KBM-7 (cell line): ENCODE measurements around the gene GRAMD4.

Source experiments
- DNase-seq: peaks from one replicate; pipeline ENCODE4 v3.0.0-alpha.2; 2015
- in situ Hi-C: fragments of 300-500 bp; cut with MboI; formaldehyde crosslinking; loops from 2 replicates; pipeline ENCODE4 v1.14.3; 2020; ENCODE audit warnings: low sequenced_read_pairs, low pct_unique_long_range_greater_than_20kb, mixed read lengths

Gene GRAMD4

GRCh38 chr22:46619830-46620501 lies at the start of gene GRAMD4:
GRAMD4 (plus strand) TSS chr22:46620386; CDS start chr22:46626800, 6,414 bp downstream.
- peak; percentile 82 for DNase-seq
- in situ Hi-C loops, result no loop called here

DNA sequence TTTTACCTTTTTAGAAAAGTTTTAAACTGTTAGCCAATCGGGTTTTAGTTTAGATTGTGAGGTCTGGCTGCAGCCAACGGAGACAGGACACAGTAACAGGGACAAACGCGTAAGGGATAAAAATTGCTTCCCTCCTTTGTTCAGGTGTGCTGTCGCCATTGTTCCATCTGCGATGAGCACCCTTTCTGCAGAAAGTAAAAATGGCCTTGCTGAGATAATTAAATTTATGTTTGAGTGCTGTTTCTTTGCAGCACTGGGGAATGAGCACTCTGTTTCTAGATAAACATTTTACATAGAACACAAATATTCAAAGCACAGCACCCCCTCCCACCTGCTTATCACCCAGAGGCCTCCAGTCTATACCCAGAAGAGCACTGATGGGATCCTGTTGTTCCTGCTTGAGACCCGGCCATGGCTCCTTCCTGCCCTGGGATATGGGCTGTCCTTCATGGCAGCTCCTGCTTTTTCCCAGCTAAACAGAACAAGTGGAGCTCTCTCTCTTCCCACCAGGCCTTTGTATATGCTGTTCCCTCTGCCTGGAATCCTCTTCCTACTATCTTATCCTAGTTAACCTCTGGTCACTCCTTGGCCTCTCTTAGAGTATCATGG lies 48.4 kb upstream of the GRAMD4 start:
- DNase-seq, result no peak
- in situ Hi-C loops, result no loop called here

DNA sequence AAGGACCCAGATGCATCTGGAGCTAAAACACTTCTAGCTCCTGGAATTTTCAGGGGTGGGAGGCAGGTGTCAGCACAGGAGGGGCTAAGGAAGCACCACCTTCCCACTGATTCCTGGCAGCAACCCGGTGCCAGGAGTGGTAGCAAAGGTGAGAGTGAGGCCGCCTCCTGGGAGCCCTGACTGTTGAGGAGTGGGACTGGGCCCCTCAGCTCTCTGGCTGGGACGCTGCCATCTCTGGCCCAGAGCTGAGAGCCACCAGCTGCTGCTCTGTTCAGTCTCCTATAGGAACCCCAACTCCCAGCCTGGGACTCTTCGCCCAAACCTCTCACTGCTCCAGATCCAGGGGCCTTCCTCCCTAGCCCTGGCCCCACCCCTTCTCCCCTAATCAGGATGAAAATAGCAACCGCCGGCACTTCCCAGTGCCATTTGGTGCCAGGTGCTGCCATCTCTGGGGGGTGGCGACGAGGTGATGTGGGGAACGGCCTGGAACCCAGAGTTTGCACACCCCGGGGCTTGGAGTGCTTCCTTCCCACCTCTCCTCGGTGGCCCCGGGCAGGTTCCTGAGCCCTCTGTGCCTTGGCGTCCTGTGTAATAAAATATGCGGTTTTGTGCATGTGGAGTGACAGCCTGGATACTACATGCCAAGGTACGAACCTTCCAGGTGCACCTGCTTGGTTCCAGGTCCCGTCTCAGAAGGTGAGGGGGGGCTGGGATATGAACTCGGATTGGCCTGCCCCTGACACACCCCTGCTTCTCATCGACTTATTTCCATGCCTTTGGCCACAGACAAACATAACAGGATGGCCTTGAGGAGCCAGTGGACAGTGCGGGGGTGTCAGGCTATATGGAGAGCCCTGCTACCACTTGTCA lies 47.0 kb upstream of the GRAMD4 start:
- in situ Hi-C loops, result no loop called here
- no peak for DNase-seq

DNA sequence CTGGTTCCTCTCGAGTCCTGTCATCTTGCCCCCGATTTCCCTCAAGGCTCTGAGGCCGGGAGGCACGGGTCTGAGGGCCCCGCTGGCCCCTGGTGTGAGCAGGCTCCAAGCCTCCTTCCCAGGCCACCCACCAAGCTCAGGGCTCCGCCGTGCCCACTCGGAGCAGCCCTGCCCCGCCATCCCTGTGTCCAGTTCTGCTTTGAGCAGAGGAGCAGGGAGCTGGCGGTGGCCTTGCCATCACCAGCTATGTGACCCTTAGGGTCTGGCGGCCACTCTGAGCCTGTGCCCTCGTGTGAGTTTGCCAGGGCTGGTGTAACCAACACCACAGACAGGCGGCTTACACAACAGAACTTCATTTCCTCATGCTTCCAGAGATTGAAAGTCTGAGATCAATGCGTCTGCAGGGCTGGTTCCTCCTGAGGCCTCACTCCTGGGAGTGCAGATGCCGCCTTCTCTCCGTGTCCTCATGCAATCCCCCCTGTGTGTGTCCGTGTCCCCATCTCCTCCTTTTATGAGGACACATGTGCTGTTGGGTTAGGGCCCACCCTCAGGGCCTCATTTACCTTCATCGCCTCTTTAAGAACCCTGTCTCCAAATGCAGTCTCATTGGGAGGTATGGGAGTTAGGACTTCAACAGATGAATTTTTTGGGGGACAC lies 46.3 kb upstream of the GRAMD4 start:
- in situ Hi-C loops, result no loop called here
- DNase-seq, result no peak

GRCh38 chr22:46574438-46574992 lies 45.7 kb upstream of the GRAMD4 start:
- in situ Hi-C loops, result no loop called here
- no peak for DNase-seq

DNA sequence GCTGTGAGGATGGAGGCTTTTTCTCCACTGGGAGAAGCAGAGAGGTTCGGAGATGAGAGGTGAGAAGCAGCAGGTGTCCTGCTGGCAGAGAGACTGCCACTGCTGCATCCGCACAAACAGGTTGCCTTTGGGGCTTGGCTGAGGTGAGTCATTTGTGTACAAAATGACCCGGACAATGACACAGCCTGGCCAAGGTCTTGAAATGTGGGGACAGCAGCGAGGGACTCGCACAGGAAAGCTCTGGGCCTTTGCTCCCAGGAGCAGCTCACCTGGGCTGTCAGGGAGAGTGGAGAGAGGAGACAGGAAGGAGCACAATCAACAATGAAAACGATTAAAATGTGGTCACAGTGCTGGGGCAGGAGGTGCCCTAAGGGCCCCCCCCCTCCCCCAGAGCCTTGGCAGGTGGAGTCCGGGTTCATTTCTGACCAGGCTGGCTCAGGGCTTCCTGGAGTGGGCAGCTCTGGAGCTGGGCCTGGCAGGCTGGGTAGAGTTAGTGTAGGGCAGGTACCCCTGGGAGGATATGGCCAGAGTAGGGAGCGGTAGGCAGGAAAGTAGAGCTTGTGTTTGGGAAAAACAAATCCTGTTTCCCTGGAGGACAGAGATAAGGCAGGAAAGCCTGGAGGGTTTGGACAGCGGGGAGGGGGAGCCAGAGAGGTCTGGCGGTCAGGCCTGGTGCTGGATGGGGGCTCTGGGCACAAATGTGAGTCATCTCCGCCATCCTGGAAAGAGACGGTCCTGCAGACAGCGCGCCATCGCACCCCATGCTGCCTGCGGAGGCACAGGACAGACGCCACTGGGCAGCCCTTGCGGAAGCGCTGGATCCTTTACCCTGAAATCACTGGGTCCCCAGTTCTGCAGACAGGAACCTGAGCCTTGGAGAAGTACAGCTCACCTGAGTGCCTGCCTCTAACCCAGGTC lies 44.9 kb upstream of the GRAMD4 start:
- in situ Hi-C loops, result no loop called here
- DNase-seq, result no peak

DNA sequence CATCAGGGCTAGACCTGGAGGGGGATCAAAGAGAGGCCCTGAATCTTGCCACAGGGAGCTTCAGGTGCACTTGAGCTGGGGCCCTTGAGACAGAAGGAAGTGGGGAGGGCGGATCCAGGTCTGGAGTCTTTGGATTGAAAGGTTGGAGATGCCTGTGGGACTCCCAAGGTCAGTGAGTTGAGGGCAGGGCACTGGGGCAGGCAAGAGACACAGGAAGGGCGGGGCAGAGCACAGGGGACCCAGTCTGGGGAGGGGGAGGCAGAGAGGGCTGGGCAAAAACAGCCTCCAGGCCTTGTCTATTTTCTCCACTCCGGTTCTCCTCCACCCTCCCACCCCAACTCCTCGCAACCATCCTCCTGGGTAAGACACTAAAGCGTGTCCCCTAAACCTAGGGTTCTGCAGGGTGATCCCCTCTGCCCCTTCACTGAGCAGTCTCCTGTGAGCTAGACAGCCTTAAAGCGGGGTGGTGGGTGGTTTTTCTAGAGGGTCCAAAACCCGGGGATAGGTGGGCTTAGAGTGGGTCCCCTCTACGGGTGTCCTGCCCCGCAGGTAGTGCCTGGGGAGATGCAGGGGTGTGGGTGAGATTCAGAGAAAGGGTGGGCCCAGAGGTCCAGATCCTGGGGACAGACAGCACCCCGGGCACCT lies 44.2 kb upstream of the GRAMD4 start:
- no peak for DNase-seq
- in situ Hi-C loops, result no loop called here

DNA sequence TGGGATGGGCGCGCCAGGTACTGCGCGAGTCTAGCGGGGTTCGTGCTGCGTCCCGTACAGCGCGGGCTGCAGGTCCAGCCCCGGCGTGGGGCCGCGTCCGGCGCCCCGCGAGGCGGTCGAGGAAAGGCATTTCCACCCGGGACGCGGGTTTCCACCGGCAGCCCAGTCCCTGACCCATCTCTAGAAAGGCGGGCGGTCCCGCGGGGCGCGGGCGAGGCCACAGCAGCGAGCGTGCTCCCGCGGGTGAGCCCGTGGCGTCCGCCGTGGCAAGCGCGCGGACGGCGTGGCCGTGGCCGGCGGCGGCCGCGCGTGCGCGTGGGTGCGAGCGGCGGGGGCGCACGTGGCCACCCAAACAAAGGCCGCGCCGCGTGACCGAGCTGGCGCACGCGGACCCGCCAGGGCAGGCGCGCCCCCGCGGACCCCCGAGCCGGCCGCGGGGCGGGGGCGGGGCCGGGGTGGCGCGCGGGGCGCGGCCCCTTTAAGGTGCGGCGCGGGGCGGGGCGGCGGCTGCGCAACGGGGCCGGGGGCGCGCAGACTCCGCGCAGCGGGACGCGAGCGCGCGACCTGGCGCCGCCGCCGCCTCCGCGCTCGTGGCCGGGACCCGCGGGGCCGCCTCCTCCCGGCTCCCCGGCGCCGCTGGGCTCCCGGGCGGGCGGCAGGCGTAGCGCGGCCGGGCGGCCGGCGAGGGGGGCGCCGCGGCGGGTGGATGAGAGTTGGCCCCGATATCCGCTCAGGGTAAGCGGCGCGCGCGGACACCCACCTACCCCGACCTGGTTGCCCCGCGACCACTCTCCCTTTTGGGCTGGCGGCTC lies 43.4 kb upstream of the GRAMD4 start:
- in situ Hi-C loops, result no loop called here
- no peak for DNase-seq

GRCh38 chr22:46577368-46578249 lies 42.6 kb upstream of the GRAMD4 start:
- in situ Hi-C loops, result no loop called here
- DNase-seq, result no peak

DNA sequence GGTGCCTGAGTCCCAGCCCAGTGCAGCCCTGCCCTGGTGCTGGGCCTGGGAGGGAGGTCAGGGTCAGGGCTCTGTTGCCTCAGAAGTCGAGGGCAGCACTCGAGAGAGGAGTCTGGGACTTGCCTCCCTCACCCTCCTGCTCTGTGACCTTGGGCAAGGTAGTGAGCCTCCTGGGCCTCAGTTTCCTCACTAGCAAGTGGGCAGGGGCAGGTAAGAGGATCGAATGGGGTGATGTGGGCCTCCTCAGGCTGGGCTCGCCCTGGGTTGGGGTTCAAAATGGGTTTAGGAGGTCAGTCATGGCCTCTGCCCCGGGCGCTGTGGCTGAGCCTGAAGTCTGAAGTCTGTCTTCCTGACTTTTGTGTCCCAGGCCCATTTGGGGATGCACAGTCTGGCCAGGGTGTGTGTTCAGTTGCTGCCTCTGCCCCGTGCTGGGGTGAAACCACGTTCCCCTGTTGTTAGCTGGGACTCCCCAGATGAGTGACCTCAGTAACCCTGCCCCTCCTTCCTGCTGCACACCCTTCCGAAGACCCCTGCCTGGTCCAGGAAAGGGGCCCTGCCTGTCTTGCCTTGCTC lies 41.8 kb upstream of the GRAMD4 start:
- in situ Hi-C loops, result no loop called here

DNA sequence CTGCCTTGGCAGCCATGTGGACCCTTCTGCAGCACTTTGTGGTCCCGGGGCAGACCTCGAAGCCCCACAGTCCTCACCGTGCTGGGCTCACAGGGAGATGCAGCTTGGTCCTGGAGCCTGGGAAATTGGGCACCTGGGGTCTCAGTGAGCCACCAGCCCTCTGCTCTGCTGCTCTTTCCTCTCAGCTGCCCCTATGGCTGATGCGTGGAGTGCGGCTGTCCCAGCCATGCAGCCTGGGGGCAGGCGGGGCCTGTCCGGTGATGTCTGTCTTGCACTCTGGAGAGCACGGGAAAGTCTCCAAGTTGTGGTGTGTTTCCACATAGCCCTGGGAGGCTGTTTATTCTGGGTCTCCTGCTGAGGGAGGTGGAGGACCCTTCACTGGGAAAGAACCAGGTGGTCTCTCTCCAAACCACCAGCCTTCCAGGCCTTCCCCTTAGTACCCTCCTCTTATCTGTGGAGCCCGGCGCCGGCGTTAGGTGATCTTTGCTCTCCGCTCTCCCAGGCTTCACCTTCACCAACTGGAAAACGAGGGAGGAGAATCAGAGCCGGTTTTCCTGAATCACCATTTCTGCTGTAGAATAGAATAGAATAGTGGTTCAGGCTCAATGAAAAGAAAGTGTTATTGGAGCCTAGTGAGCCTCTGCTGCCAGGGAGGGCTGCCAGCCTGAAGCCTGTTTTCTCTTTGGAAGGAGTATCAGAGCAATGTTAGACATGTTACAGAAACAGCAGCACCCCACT lies 41.2 kb upstream of the GRAMD4 start:
- no peak for DNase-seq
- in situ Hi-C loops, result no loop called here

More for the DNA sequence above, 41.8 kb upstream of the GRAMD4 start:
- no peak for DNase-seq

DNA sequence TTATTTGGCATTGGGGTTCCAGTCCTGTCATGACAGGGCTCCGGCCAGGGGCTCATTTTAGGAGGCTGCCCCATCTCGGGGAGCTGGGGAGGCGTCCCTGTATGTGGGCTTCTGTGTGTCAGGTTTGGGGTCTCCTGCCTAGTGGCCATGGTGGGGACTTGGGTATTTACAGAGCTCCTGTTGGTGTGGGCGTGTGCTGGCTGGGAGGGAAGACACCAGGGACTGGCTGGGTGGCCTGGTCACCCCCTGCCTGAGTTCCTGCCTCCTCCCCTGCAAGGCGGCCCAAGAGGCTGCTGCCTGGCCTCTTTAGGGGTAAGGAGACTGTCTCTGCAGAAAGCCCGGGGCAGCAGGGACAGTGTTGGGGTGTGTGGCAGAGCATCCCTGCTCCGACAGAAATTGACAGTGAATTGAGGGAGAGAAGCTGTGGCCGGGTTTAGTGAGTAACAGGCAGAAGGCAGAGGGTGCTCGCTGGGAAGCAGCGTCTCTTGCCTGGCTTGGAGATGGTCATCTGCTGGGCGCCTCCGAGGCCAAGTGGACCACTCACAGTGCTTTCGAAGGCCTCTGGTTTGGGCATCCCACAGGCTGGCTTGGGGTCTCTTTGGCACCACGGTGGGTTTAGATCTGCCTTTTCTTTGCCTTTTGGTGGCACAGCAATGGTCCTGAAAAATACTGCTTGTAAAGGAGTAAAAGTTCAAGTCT lies 40.3 kb upstream of the GRAMD4 start:
- no peak for DNase-seq
- in situ Hi-C loops, result no loop called here

GRCh38 chr22:46580940-46581537 lies 39.1 kb upstream of the GRAMD4 start:
- in situ Hi-C loops, result no loop called here
- DNase-seq, result no peak

DNA sequence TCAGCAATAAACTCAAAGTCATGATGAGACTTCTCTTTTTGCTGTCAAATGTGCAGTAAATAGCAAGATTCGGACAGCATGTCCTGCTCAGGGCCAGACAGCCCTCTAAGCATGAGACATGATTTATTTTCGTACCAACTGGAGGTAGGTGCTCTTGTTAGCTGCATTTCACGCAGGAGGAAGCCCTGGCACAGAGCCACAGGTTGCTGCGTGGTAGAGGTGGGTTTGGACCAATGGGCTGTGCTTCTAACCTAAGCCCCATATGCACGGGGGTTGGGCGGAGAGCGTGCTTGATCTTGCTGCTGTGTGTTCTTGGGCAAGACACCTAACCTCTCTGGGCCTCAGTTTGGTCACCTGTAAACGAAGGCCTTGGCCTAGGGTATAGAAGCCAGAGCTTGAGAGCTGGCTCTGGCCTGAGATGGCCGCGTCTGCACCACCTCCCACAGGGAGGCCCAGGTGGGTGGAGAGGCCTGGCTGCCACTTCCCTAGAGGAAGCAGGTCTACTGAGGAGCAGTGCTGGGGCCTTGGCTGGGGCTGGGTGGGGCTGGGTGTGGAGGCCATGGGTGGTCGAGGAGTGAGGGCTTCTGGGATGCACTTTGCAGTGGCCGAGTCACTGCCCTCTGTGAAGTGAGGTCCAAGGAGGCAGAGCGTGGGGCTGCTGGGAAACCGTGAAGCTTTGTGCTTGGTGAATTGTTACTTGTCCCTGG lies 38.5 kb upstream of the GRAMD4 start:
- DNase-seq, result no peak
- in situ Hi-C loops, result no loop called here
